CD4-positive, alpha-beta memory T cell (primary cell): ENCODE measurements around the gene URM1. TPM values are rescaled to one million over a fixed set of nuclear protein-coding genes. Genes with fewer than 3 reads are reported as not detected.

Source experiments
- CTCF ChIA-PET: fragments of 350-600 bp; sonication (Branson Sonifier 250); formaldehyde crosslinking; loops from one replicate; lab custom pipeline; 2021; ENCODE audit warnings: inconsistent platforms; ENCODE audit not compliant: partially characterized antibody; lab: Charles Lee
- POLR2A ChIA-PET: fragments of 350-600 bp; sonication (Branson Sonifier 250); formaldehyde crosslinking; loops from one replicate; lab custom pipeline; 2021; ENCODE audit not compliant: partially characterized antibody; lab: Charles Lee
- DNase-seq, 5 donors: peaks; one replicate each; pipeline versions ENCODE4 v3.0.0 to v3.0.0-alpha.2; 2020 to 2022; ENCODE audit warnings: mixed read lengths in 1 of 5
- H3K27ac ChIP-seq: one replicate; pipeline ENCODE4 v1.7.0; 2013; ENCODE audit warnings: low read depth, low read length
- H3K27me3 ChIP-seq: 2 replicates; pipeline ENCODE4 v1.7.0; 2013; ENCODE audit warnings: mild to moderate bottlenecking, low read length, moderate library complexity; ENCODE audit not compliant: insufficient read depth
- H3K36me3 ChIP-seq: 2 replicates; pipeline ENCODE4 v1.7.0; 2013; ENCODE audit warnings: mild to moderate bottlenecking, low read length, moderate library complexity; ENCODE audit not compliant: insufficient read depth
- H3K4me1 ChIP-seq: 2 replicates; pipeline ENCODE4 v1.7.0; 2013; ENCODE audit warnings: mild to moderate bottlenecking, low read length, moderate library complexity; ENCODE audit not compliant: insufficient read depth
- H3K4me3 ChIP-seq, 2 donors: one replicate each; pipeline ENCODE4 v1.7.0; 2013; ENCODE audit warnings: low read length in 2 of 2, mild to moderate bottlenecking in 1 of 2
- H3K9me3 ChIP-seq, 2 donors: one replicate each; pipeline ENCODE4 v1.7.0; 2013; ENCODE audit warnings: low read length in 2 of 2, control low read depth in 1 of 2; ENCODE audit not compliant: control insufficient read depth in 1 of 2
- H3K27ac Mint-ChIP-seq, 7 donors: one replicate each; pipeline ENCODE4 v1.8.0; 2020 to 2021; ENCODE audit warnings: mixed read lengths in 7 of 7, mild to moderate bottlenecking in 6 of 7, inconsistent platforms in 3 of 7, moderate library complexity in 3 of 7
- H3K27me3 Mint-ChIP-seq, 2 donors: one replicate each; pipeline ENCODE4 v1.8.0; 2020 to 2021; ENCODE audit warnings: mixed read lengths in 2 of 2
- H3K36me3 Mint-ChIP-seq, 2 donors: one replicate each; pipeline ENCODE4 v1.8.0; 2020 to 2021; ENCODE audit warnings: mixed read lengths in 2 of 2, inconsistent platforms in 1 of 2, mild to moderate bottlenecking in 1 of 2
- H3K4me1 Mint-ChIP-seq, 4 donors: one replicate each; pipeline ENCODE4 v1.8.0; 2020 to 2021; ENCODE audit warnings: mixed read lengths in 4 of 4, mild to moderate bottlenecking in 1 of 4
- H3K4me3 Mint-ChIP-seq, 8 donors: one replicate each; pipeline ENCODE4 v1.8.0; 2020 to 2021; ENCODE audit warnings: mixed read lengths in 8 of 8, mild to moderate bottlenecking in 7 of 8, moderate library complexity in 6 of 8, inconsistent platforms in 3 of 8
- H3K9me3 Mint-ChIP-seq, 8 donors: one replicate each; pipeline ENCODE4 v1.8.0; 2020 to 2021; ENCODE audit warnings: mixed read lengths in 8 of 8, mild to moderate bottlenecking in 5 of 8, inconsistent platforms in 3 of 8, moderate library complexity in 1 of 8
- intact Hi-C: fragments of 100-400 bp; cut with micrococcal nuclease; formaldehyde crosslinking; loops from one replicate; pipeline ENCODE4 v1.15.1; 2023
- polyA plus RNA-seq, 2 donors: library from polyadenylated mRNA; unstranded; fragments of 300-500 nt; fragmentation: Illumina TruSeq; gene quantifications; one replicate each; pipeline ENCODE4 v1.2.3, GENCODE V29; 2021
- total RNA-seq, 2 experiments: library from RNA; stranded (reverse); gene quantifications; one replicate each; pipeline ENCODE4 v1.2.3, GENCODE V29; 2021

The URM1 gene
- total and polyA plus RNA-seq, 4 experiments from 2014 or later: 44.1 to 50.8 (median 48.0) TPM

- Mint-ChIP-seq H3K27me3 (no peaks in the 10 kb centered on the region), H3K36me3 (peaks cover 4 to 13% of the 10 kb centered on the region in 2 donors), H3K9me3 (no peaks in the 10 kb centered on the region), H3K4me3 (peak within 1 kb of the TSS; percentile 89 to 99 (median 94)), H3K27ac (peak within 1 kb of the TSS; percentile 84 to 96 (median 93)), H3K4me1 (peaks cover 6 to 16% (median 7%) of the 10 kb centered on the region in 4 donors)
- peaks cover 15% of the 10 kb centered on the region for H3K4me1 ChIP-seq
- no peaks in the 10 kb centered on the region for H3K27me3 ChIP-seq
- ChIA-PET POLR2A (interaction anchor here (0.7 to 1.0 kb wide), 3 partner anchors 18 to 90 kb away, joined by 3 to 6 read pairs (median 5); partner anchors contain the start of genes TRUB2 and URM1), CTCF (interaction anchor here (1.0 to 1.6 kb wide), 2 partner anchors 22 to 45 kb away, joined by 3 read pairs; no protein-coding TSS in a partner anchor)
- peaks cover 19% of the 10 kb centered on the region for H3K36me3 ChIP-seq
- H3K9me3 ChIP-seq: no peaks in the 10 kb centered on the region
- H3K27ac ChIP-seq: peak within 1 kb of the TSS; percentile 58
- DNase-seq: peak; percentile 83 to 87 (median 85)
- peak within 1 kb of the TSS; percentile 68 to 87 for H3K4me3 ChIP-seq
- intact Hi-C loops: loop anchor here (1.0 kb wide), 4 partner anchors 18 to 90 kb away; partner anchors contain the start of genes COQ4, GOLGA2, SWI5 and TRUB2
Measured at GRCh38 chr9:128339761-128340690, 31.1 kb upstream of the URM1 start, which contains the start of gene SLC27A4. SLC27A4 (plus strand) TSS chr9:128340527; CDS start chr9:128343133, 2,606 bp downstream.

- POLR2A ChIA-PET: interaction anchor here (0.5 to 1.3 kb wide), 11 partner anchors 18 to 326 kb away, joined by 3 to 10 read pairs (median 6); partner anchors contain the start of genes CIZ1, COQ4, GOLGA2 and SWI5
- peak in 1 of 5 donors; percentile 50 for DNase-seq
Measured at GRCh38 chr9:128340691-128341434, 30.3 kb upstream of the URM1 start.

GRCh38 chr9:128341435-128341849 lies 29.7 kb upstream of the URM1 start:
- H3K27me3 Mint-ChIP-seq: no peaks in the 10 kb centered on the region
- Histone ChIP-seq H3K9me3 (no peaks in the 10 kb centered on the region), H3K4me3 (peak overlapping the region; percentile 66 to 87), H3K36me3 (peaks cover 28% of the 10 kb centered on the region), H3K4me1 (peaks cover 15% of the 10 kb centered on the region), H3K27me3 (no peaks in the 10 kb centered on the region), H3K27ac (peak overlapping the region; percentile 58)
- H3K4me1 Mint-ChIP-seq: peaks cover 6 to 16% (median 7%) of the 10 kb centered on the region in 4 donors
- CTCF ChIA-PET: interaction anchor here (0.5 to 3.7 kb wide), 19 partner anchors 8 to 678 kb away, joined by 3 to 22 read pairs (median 5); partner anchors contain the start of genes CERCAM, GOLGA2, SWI5 and URM1
- intact Hi-C loops: loop anchor here (1.0 kb wide), 3 partner anchors 46 to 148 kb away; no protein-coding TSS in a partner anchor
- H3K9me3 Mint-ChIP-seq: no peaks in the 10 kb centered on the region
- H3K36me3 Mint-ChIP-seq: peaks cover 4 to 15% of the 10 kb centered on the region in 2 donors
- POLR2A ChIA-PET: interaction anchor here (0.5 to 1.3 kb wide), 10 partner anchors 18 to 327 kb away, joined by 3 to 10 read pairs (median 6); partner anchors contain the start of genes CIZ1, COQ4, GOLGA2 and SWI5
- peak overlapping the region; percentile 84 to 96 (median 93) for H3K27ac Mint-ChIP-seq
- peak overlapping the region; percentile 89 to 99 (median 94) for H3K4me3 Mint-ChIP-seq
- DNase-seq: peak; percentile 60 to 75 (median 69)

More at GRCh38 chr9:128340691-128341434, 30.3 kb upstream of the URM1 start:
- no peaks in the 10 kb centered on the region for H3K27me3 ChIP-seq
- H3K27ac Mint-ChIP-seq: peak overlapping the region; percentile 84 to 96 (median 93)
- intact Hi-C loops: loop anchor here (1.0 kb wide), 7 partner anchors 19 to 148 kb away; partner anchors contain the start of genes COQ4, GOLGA2, SWI5 and TRUB2
- H3K27ac ChIP-seq: peak overlapping the region; percentile 58
- H3K4me1 Mint-ChIP-seq: peaks cover 6 to 16% (median 7%) of the 10 kb centered on the region in 4 donors
- peaks cover 27% of the 10 kb centered on the region for H3K36me3 ChIP-seq
- CTCF ChIA-PET: interaction anchor here (0.7 to 3.7 kb wide), 19 partner anchors 7 to 147 kb away, joined by 3 to 22 read pairs (median 5); partner anchors contain the start of genes CERCAM, GOLGA2, SWI5 and URM1
- H3K9me3 ChIP-seq: no peaks in the 10 kb centered on the region
- peak overlapping the region; percentile 89 to 99 (median 94) for H3K4me3 Mint-ChIP-seq
- peaks cover 4 to 15% of the 10 kb centered on the region in 2 donors for H3K36me3 Mint-ChIP-seq
- no peaks in the 10 kb centered on the region for H3K9me3 Mint-ChIP-seq
- peaks cover 15% of the 10 kb centered on the region for H3K4me1 ChIP-seq
- peak overlapping the region; percentile 66 to 87 for H3K4me3 ChIP-seq
- H3K27me3 Mint-ChIP-seq: no peaks in the 10 kb centered on the region

- Mint-ChIP-seq H3K27me3 (no peaks in the 10 kb centered on the region), H3K4me1 (peaks cover 6 to 16% (median 7%) of the 10 kb centered on the region in 4 donors), H3K4me3 (no peak overlapping the region), H3K27ac (no peak overlapping the region), H3K9me3 (no peaks in the 10 kb centered on the region), H3K36me3 (peaks cover 7 to 24% of the 10 kb centered on the region in 2 donors)
- no peak for DNase-seq
- H3K9me3 ChIP-seq: no peaks in the 10 kb centered on the region
- intact Hi-C loops: no loop called here
- no peaks in the 10 kb centered on the region for H3K27me3 ChIP-seq
- peaks cover 30% of the 10 kb centered on the region for H3K36me3 ChIP-seq
- no peak overlapping the region for H3K27ac ChIP-seq
- CTCF ChIA-PET: interaction anchor here (1.9 to 3.7 kb wide), 2 partner anchors 9 to 48 kb away, joined by 5 to 22 read pairs; no protein-coding TSS in a partner anchor
- H3K4me3 ChIP-seq: no peak overlapping the region
- peaks cover 15% of the 10 kb centered on the region for H3K4me1 ChIP-seq
- POLR2A ChIA-PET: no interaction called here
Measured at GRCh38 chr9:128342971-128343680, 28.0 kb upstream of the URM1 start.

DNA sequence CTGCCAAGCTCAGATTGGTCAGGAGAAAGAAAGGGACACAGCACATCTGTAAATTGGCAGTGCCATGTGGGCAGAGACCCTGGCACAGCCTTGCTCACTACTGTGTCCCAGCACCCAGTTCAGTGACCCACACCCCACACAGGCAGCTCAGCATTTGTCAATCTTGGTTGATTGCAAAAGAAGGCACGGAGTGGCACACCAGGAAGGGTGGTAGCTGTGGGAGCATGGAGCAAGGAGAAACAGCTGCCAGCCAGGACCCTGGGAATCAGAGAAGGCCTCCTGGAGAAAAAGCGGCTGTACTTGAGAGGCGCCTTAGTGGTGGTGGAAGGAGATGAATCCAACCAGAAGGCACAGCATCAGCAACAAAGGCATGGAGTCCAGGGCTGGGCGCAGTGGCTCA lies 27.3 kb upstream of the URM1 start:
- CTCF ChIA-PET: interaction anchor here (1.4 to 3.7 kb wide), 2 partner anchors 19 to 49 kb away, joined by 5 to 22 read pairs; no protein-coding TSS in a partner anchor
- POLR2A ChIA-PET: no interaction called here
- intact Hi-C loops: no loop called here

More for the DNA sequence above, 27.3 kb upstream of the URM1 start:
- no peaks in the 10 kb centered on the region for H3K27me3 ChIP-seq
- H3K27ac Mint-ChIP-seq: no peak overlapping the region
- DNase-seq: no peak
- H3K4me1 Mint-ChIP-seq: peaks cover 6 to 16% (median 7%) of the 10 kb centered on the region in 4 donors
- H3K9me3 Mint-ChIP-seq: no peaks in the 10 kb centered on the region
- H3K36me3 Mint-ChIP-seq: peaks cover 7 to 28% of the 10 kb centered on the region in 2 donors
- no peaks in the 10 kb centered on the region for H3K9me3 ChIP-seq
- no peak overlapping the region for H3K4me3 ChIP-seq
- peaks cover 35% of the 10 kb centered on the region for H3K36me3 ChIP-seq
- peaks cover 15% of the 10 kb centered on the region for H3K4me1 ChIP-seq
- H3K27ac ChIP-seq: no peak overlapping the region
- H3K27me3 Mint-ChIP-seq: no peaks in the 10 kb centered on the region
- H3K4me3 Mint-ChIP-seq: no peak overlapping the region
